Measurements from ENCODE around the gene TPRA1.

DNA sequence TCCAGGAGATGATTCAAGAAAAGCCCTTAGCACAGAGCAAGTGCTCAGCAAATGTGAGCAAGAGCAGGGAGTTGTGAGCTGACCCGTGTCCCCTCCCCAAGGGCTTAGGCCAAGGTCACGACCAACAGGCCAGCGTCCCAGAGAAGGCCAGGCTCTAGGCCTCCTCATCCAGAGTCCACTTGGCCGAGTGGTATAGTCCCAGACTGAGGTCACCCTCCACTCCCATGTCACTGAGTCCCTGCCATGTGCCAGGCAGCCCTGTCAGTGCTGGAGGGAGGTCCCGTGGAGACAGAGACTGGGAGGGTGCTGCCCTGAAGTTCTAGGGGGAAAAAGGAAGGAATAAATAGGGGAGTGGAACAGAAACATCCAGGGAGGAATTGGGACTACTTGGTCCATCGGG lies 44.0 kb downstream of the TPRA1 start:
- TF ChIP-seq, protein P1, sequence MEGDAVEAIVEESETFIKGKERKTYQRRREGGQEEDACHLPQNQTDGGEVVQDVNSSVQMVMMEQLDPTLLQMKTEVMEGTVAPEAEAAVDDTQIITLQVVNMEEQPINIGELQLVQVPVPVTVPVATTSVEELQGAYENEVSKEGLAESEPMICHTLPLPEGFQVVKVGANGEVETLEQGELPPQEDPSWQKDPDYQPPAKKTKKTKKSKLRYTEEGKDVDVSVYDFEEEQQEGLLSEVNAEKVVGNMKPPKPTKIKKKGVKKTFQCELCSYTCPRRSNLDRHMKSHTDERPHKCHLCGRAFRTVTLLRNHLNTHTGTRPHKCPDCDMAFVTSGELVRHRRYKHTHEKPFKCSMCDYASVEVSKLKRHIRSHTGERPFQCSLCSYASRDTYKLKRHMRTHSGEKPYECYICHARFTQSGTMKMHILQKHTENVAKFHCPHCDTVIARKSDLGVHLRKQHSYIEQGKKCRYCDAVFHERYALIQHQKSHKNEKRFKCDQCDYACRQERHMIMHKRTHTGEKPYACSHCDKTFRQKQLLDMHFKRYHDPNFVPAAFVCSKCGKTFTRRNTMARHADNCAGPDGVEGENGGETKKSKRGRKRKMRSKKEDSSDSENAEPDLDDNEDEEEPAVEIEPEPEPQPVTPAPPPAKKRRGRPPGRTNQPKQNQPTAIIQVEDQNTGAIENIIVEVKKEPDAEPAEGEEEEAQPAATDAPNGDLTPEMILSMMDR (IDR thresholded peaks at IDR 0.05), result no peak
- no peak for TF ChIP-seq POLR2A (IDR thresholded peaks at IDR 0.05)
